GOT3 (cell line): ENCODE data around the gene CAMK2B.

ENCODE experiments used
- DNase-seq: peaks from one replicate; lab custom pipeline; 2025; ENCODE audit warnings: mixed read lengths; lab: John Stamatoyannopoulos, UW

CAMK2B gene

DNA sequence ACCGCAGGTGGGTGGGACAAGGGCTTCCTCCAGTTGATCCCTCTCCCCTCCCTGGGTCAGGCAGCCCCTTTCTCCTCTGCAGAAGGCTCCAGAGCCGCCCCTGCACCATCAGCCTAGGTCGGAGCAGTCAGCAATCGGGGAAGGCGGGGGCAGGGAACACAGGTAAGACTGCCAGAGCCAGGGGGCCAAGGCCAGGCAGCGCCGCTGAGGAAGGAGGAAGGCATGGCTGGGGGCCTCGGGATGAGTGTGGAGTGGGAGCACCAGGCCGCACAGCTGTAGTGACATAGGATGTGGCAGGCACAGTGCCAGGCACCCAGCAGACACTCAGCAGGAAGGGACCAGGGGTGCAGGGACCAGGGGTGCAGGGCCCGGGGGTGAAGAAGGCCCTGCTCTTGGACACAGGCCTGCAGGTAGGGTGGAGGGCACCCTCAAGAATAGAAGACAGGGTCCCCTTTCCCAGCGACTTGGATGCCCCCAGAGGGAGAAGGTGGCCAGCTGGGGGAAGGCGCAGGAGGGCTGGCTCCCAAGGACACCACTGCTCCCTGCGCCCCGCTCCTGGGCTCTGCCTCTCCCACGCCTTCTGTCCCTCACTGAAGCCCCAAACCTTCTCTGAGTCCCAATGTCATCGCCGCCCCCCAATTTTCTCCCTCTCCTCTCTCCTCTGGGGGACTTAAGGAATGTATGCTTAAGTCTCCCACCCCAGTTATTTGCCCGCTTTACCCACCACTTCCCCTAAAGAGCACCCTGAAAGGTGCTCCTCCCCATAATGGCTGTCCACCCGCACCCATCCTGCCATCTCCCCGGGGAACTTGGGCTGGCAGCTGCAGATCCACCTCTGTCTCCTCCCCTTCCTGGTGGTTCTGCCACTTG, 38.5 kb downstream of the CAMK2B start:
- DNase-seq = no peak

DNA sequence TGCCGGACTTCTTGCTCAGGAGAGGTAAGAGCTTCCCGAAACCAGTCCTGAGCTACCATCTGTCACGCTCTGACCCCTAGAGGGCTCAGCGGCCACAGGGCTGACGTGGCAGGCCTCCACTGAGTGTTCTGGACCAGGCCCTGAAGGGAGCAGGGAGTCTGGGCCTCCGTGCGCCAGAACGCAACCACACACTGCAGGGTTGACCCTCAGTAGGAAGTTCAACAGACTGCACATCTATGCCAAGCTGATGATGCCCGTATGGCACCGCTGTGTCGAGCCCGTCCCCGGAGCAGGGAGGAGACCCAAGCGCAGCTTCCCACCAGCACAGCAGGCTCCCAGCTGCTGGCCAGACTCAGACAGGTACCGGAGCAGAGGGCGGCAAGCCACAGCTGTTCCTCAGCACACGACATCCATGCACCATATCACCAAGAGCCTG, 39.2 kb downstream of the CAMK2B start:
- DNase-seq = no peak

DNA sequence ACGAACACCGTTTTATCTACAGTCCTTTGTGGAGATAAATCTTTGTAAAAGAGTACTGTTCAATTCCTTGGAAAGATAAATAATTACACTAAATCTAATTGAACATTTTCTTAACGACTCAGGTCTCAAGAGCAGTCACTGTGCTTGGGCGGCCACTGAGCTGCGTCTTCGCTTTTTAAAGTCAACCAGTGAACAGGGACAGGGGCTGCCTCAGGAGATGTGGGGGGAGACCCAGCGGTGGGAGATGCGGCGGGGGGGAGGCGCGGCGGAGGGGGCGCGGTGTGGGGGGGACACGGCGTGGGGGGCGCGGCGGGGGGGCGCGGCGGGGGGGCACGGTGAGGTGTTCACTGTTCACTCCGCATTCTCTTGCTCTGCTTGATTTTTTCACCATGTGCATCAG, 39.8 kb downstream of the CAMK2B start:
- DNase-seq = no peak

DNA sequence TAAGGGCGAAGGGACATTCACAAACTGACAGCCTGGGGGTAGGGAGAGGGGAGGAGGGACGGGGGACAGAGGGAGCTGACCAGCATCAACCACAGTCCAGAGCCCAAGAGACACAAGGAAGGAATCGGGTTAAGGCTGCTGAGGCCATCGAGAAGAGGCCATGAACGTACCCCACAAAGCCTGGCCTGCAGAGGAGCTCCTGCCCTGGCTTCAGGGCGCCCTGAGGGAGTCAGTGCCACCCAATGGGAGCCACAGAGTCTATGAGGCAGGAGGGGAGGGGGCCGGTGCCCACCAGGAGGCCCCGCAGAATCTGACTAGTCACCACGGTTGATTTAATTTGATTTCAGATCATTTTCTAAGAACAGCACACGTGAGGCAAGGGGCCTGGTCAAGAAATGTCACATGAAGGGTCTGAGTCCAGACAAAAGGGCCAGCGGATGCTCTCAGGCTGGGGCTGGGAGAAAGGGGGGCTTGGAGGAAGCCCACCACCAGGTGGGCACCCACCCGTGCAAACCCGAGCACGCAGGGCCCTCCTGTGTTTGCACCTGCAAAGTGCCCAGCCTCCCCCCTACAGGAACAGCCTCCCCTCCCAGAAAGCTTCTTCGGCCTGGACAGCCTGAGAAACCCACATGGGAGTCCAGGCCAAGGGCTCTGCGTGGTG, 40.4 kb downstream of the CAMK2B start:
- DNase-seq = no peak

DNA sequence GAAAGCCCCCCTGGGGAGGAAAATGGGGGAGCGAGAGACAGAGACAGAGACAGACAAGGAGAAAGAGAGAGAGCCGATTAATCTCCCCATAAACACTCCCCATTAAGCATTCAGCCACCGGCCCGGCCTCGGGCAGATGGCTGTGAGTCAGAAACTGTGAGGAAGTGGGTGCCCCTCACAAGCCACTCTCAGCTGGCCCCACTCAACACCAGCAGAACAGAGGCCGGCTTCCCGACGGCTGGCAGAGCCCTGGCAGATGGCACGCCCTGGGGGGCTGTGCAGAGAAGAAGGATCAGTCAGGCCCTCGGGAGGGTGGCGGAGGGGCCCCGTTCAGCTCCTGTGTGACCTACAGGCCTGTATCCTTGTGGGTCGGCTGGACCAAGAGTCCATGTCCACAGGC, 41.2 kb downstream of the CAMK2B start:
- no peak for DNase-seq

DNA sequence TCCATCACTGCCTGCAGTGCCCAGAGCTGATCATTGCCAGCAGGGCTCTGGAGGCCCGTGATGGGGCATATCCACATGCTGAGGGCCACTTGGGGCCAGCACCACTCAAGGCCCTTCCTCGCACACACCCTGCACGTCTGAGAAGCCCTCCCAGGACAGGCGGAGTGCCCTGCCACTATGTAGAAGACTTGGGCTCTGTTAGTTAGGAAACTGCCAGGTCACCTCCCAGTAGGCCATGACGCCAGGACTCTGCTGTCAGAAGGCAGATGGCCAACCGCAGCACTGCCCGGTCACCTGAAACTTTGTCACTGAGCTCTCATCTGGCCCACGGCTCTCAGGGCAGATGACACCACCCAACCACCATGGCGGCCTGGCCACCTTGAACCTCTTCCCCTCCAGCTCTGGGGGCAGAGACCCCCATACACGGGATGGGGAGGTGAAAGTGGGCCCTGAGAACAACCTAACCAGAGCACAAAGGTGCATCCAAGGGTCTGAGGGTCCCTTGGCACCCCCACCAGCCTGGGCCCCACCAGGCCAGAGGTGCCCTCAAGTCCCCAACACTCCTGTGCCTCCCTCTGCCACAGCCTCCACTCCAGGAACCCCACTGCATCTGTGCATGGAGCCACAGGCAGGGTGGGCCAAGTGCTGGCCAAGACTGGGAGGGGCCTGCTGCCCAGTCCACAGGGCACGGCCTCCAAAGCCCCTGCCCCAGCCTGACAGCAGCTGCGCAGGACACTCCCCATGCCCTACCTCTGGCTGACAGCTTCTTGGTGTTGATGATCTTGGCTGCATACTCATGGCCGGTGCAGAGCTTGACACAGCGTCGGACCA, 41.8 kb downstream of the CAMK2B start:
- DNase-seq = no peak

DNA sequence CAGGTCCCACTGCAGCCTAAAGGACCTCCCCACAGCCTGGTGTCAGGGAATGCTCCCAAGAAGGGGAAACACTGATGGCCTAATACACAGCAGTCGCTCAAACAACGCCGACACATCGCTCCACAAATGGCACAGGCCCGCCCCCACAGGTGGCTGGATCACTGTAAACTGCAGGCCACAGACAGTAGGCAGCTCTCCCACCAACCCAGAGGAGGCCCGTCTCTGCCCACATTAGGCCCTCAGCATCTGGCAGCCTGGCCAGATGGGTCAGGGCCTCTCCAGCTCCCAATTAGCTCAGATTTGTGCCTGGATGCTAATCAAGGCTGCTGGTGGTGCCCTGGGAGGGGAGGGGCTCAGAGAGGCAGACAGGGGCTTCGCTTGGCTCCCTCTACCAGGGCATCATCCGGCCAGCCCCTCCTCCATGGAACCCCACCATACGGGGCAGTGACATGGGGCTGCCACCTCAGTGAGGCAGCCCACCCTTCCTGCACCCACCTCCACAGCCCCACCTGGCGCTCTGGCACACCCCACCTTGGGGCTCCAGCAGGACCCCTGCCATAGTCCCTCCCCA, 42.7 kb downstream of the CAMK2B start:
- DNase-seq = no peak

DNA sequence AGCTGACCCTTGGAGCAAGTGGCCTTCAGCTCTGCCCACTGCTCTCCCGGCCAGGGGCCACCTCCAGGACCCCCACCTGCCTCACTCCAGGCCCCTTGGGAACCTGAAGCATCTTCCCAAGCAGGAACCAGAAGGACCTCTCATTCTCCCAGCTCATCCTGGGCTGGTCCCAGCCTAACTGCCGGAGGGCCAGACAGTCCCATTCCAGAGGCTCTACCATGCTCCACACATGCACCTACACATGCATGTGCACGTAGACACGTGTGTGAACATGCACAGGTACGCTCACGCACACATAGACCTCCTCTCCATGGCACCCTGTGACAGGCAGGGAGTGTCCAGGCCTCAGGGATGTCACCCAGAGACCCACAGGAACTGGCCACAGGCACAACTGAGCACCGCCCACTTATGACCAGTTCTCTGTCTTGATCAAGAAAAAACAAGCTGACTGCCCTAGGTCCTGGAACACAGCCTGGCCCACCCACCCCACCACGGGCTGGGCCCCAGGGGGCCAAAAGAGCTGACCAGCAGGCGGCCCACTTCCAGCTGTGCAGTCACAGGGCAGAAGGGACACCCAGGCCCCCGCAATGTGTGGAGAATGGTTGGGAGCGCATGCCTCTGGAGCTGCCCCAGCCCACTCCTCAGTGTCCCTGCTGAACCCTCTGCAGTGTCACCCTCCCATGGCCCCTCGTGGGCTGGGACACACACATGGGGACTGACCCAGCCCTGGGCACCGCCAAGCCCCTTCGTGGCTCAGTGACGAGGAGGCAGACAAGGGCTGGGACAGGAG, 43.4 kb downstream of the CAMK2B start:
- DNase-seq = no peak

DNA sequence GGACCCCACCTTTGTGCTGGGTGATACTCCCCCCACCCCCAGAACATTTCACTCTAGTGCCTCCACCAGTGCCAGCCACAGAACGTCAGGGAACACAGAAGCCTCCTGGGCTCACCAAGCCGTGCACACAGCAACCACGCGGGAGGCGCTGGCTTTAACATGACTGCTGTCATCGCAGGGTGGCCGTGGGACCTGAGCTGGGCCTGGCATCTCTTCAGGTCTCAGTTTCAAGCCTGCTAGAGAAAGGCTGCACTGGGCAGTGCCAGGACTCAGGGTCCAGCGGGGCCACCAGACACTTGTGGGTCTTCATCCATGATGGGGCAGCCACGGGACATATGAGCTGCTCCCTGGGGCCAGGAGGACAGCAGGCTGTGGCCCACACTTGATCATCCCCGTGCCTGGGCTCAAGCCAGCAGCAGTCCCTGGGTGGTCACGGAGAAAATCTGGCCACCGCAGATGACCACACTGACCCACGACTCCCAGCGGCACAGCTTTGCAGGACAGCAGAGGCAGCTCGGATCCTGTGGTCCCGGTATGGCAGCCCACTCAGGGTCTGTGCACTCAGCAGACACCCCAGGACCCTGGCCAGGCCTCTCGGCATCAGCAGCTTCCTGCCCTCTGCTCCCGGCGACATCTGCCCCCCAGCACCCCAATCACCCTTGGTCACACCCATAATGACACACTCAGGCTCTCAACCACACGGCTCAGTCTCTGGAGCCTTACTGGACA, 44.2 kb downstream of the CAMK2B start:
- no peak for DNase-seq

DNA sequence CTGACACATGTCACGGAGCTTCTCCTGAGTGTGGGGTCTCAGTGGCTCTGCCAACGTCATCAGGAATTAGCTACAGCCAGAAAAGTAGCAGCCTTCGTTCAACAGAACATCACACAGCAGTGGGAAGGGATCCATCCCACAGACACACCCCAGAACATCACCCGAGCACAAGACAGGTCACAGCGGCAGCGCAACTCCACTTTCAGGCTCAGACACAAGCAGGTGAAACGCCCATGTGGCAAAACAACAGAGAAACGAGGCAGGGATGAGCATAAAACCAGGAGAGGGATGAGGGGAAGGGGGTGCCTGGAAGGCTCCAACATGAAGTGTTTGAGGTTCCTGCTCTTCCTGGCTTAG, 44.8 kb downstream of the CAMK2B start:
- no peak for DNase-seq

DNA sequence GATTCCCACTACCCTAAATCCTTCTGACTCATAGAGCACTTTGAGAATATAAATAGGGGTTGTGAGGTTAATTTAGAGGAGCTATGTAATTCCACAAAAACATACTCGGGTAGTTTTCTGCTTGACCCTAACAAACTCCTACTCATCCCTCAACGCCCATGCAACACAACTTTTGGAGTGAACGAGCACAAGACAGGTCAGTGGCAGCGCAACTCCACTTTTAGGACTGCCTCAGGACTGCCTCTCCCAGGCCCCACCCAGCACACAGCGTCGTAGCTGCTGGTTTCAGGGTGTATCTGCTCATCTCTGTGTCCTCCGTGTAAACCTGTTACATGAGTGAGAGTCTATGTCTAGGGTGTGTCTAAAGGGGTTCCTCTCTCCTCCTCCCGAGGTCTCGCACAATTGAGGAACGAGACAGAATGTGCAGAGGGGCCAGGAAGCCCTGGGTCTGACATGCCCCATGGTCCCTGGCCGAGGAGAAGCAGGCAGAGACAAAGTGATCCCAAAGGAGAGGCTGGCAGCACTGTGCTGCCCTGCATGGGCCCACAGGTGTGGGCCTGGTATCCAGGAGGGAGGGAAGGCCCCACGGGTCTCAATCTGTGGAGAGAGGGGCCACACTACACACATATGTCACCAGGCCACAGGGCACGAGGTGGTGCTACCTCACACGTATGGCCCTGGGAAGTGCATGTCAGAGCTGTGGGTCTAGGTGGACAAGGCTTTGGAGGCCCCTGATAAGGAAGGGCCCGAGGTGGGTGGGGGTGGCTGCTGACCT, 45.5 kb downstream of the CAMK2B start:
- no peak for DNase-seq

DNA sequence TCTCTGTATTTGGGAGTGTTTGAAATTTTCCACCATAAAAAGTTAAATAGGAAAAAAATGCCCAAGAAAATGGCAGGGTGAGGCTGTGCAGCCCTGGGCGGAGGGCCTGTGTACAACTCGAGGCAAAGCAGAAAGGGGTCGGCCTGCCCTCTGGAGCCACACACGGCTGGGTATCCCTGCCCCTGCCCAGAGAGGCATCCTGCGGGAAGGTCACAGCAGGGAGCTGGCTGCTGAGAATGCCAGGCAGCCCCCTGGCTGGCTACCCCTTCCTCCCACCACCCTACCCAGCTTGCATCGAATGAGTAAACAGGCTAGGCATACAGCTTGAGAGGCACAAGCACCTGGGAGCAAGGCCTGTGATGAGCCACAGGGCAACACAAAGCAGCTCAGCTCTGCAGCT, 46.1 kb downstream of the CAMK2B start:
- DNase-seq = no peak

DNA sequence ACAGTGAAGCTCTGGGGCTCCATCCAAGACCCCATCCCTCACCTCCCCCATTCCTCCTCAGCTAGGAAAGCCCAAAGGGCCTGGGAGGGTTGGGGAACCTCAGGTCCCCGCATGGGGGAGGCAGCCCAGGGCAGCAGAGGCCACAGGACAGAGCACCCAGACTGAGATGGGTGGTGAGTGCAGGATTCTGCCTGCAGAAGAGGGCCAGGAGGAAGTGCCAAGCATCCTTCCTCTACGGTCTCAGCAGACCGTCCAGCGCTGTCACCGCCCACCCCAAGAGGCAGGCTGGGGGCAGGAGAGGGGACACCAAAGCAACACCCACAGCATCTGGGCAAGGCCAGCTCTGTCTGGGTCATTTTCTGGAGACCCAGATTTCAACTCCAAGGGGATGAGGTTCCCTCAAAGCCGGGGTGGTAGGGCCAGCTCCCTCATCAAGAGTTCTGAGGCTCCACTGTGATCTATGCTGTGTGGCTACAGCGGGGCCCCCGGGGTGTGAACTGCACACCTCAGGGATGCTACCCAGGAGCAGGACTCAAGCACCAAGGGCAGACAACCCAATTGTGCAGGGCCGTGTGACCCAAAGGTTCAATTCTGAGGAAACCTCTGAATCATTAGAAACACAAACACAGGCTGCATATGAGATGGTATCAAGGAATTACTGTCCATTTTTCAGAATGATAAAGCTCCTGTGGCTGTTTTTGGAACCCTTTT, 46.8 kb downstream of the CAMK2B start:
- no peak for DNase-seq

DNA sequence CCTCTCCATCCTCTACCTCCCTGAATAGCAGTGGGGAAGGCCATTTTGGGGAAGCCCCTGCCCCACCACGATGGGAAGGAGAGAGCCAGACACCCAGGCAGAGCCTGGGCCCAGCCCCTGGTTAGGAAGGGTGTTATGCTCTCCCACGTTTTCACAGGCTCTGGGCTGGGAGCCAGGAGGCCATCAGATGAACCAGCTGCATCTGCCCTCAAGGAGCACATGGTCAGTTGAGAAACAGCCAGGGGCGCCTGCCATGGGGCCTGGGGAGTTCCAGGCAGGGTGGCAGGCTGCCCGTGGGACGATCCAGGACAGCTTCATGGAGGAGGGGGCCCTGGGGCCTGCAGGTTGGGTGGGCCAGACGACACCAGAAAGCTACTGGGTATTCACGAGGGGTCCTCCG, 47.5 kb downstream of the CAMK2B start:
- DNase-seq = no peak

DNA sequence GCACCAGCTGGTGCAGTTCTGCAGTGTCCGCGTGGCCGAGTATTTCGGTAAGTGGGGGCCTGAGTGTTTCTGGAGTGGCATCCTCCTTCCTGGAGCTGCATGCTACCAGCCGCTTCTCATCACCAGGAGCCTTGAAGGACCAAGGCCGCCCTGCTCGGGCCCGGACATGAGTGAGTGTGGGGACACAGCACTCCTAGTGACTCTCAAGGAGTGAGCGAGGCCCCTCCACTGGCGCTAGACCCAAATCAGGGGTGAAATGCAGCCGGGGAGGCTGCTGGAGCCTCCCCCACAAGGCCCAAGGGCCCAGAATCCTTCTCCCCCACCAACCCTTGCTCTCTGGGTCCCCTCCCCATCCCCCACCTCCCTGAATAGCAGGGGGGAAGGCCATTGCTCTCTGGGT, 48.0 kb downstream of the CAMK2B start:
- DNase-seq = no peak

DNA sequence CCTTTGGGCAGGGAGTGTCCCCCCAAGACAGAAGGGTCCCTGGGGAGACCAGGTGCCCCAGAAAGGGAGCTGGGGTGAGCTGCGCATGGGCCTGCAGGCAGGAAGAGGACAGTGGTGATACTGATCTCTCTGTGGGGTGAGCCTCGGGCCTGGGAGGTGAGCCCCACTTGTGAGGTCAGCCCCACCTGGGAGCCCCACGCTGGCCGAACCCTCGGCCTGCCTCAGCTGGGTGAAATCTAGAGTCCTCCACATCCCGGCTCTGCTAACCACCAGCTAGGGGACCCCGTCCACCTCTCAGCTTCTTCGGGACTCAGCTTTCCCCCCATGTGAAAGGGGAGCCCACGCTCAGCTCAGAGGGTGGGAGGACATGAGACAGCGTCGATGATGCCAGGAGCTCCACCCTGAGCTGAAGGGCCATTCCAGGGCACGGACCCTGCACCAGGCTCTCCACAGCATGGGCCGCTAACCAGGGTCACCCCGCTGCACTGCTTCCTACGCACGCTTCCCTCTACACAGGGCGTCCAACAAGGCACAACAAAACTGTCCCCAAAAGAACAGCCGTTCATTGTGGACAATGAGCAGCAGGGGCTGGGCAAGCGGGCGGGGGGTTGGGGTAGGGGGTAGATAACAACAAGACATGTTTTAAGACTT, 48.7 kb downstream of the CAMK2B start:
- DNase-seq = no peak

DNA sequence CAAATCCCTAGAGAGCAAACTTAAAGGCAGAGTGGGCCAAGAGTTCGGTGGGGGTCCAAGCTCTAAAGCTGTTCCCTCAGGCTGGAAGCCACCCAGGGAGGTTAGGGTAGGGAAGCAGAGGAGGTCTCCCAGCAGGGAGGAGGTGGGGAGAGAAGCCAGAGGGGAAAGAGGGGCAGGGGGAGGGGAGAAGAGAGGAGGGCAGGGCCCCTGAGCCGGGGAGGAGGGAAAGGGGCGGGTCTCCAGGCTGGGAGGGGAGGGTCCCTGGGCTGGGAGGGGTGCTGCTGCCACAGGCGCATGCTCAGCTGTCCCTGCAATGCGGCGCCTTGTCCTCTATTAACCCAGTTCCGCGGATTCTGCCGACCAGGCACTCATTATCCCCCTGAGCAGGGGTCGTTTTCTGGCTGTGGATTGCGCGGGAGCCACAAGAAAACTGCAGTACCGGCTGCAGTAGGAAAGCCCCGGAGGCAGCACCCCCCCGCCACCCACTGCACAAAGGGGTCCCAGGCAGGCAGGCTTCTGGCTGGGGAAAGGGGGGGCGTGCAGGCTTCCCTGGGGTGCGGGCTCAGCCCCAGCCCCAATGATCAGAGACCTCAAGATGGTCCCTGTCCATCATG, 49.3 kb downstream of the CAMK2B start:
- no peak for DNase-seq

DNA sequence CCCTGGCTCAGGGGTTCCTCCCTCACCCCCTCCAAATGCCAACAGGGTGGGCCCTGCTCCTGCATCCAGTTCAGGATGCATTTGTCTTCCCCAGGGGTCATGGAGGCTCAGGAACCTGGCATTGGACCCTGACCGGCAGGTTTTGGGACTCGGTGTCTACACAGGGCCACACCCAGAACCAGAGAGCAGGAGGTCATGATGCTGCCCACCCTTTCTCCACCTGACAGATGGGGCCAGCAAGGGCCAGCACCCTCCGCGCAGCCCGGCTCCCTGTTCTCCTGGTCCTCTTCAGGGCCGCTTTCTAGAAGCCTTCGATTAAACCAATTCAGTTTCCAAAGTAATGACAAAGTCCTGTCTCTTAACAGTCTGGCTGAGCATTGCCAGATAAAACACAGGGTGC, 50.2 kb downstream of the CAMK2B start:
- no peak for DNase-seq

DNA sequence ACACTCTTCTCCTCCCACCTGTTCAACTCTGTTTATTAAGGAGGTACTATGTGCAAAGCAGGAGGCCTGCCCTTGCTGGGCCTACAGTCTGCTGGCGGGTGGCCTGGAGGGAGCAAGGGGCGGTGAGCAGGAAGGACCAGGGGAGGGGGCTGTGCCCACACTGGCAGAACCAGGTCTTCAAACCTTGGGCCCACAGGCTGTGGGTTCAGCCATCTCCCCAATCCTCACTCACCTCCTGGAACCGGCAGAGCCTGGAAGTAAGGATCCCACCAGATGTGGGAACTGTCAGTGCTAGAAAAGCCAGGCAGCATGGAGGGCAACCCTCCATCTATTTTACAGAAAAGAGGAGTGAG, 50.8 kb downstream of the CAMK2B start:
- DNase-seq = no peak
